ENCODE results near the gene ELP1.

- TF ChIP-seq CTCF (IDR thresholded peaks at IDR 0.05; ENCODE audit: low read depth, low read length): no peak
- no peak for TF ChIP-seq EZH2phosphoT487 (IDR thresholded peaks at IDR 0.05; ENCODE audit: low read depth)
These were observed 650 bp downstream of the ELP1 start for GRCh38 chr9:108933231-108933717.

All from OCI-LY3 (cell line).